Fibroblast of mammary gland (primary cell): Measurements from ENCODE around the gene ETV7.
"Not testable (repeated sequence)": the region's sequence is repeated elsewhere in the genome, so short reads cannot be mapped to it uniquely, and the experiment has no call there.

Experiments used
- DNase-seq: peaks from one replicate; pipeline ENCODE4 v3.0.0-alpha.2; 2010; ENCODE audit warnings: low read depth
- H3K4me3 ChIP-seq: 2 replicates; pipeline ENCODE4 v1.5.1; 2011; ENCODE audit warnings: low read depth, mild to moderate bottlenecking, low read length, moderate library complexity; ENCODE audit not compliant: control insufficient read depth
- CTCF ChIP-seq: conservative IDR thresholded peaks from 2 replicates; pipeline ENCODE4 v1.5.1; 2011; ENCODE audit warnings: low read depth, low read length, inconsistent platforms; ENCODE audit not compliant: control insufficient read depth, insufficient read depth

Gene ETV7

GRCh38 chr6:36413489-36414480 lies 26.3 kb upstream of the ETV7 start:
- no peak for DNase-seq
- TF ChIP-seq CTCF, result no peak
- no peak overlapping the region for H3K4me3 ChIP-seq

GRCh38 chr6:36409718-36410117 lies 22.2 kb upstream of the ETV7 start:
- DNase-seq, H3K4me3 ChIP-seq: not testable (repeated sequence)

- no peak for DNase-seq
- no peak overlapping the region for H3K4me3 ChIP-seq
- no peak for TF ChIP-seq CTCF
These were observed 16.7 kb upstream of the ETV7 start for GRCh38 chr6:36404164-36404563.

GRCh38 chr6:36402481-36402880 lies 15.0 kb upstream of the ETV7 start:
- DNase-seq, result no peak
- no peak for TF ChIP-seq CTCF
- H3K4me3 ChIP-seq, result no peak overlapping the region

GRCh38 chr6:36399970-36400369 lies 12.5 kb upstream of the ETV7 start:
- H3K4me3 ChIP-seq, result no peak overlapping the region
- DNase-seq, result no peak

GRCh38 chr6:36392621-36393020 lies 5.2 kb upstream of the ETV7 start:
- H3K4me3 ChIP-seq, result no peak overlapping the region
- no peak for DNase-seq
- TF ChIP-seq CTCF, result no peak

More at GRCh38 chr6:36399970-36400369, 12.5 kb upstream of the ETV7 start:
- TF ChIP-seq CTCF, result no peak

GRCh38 chr6:36389353-36389752 lies 1.9 kb upstream of the ETV7 start:
- no peak for DNase-seq
- no peak for TF ChIP-seq CTCF
- no peak overlapping the region for H3K4me3 ChIP-seq
